GM10847 (cell line): ENCODE measurements around the gene MGMT.

Experiments used
- POLR2A ChIP-seq: IDR thresholded peaks from 2 replicates; pipeline ENCODE4 v1.6.1; 2011; ENCODE audit not compliant: insufficient read length; ENCODE audit errors: extremely low read depth

MGMT gene

DNA sequence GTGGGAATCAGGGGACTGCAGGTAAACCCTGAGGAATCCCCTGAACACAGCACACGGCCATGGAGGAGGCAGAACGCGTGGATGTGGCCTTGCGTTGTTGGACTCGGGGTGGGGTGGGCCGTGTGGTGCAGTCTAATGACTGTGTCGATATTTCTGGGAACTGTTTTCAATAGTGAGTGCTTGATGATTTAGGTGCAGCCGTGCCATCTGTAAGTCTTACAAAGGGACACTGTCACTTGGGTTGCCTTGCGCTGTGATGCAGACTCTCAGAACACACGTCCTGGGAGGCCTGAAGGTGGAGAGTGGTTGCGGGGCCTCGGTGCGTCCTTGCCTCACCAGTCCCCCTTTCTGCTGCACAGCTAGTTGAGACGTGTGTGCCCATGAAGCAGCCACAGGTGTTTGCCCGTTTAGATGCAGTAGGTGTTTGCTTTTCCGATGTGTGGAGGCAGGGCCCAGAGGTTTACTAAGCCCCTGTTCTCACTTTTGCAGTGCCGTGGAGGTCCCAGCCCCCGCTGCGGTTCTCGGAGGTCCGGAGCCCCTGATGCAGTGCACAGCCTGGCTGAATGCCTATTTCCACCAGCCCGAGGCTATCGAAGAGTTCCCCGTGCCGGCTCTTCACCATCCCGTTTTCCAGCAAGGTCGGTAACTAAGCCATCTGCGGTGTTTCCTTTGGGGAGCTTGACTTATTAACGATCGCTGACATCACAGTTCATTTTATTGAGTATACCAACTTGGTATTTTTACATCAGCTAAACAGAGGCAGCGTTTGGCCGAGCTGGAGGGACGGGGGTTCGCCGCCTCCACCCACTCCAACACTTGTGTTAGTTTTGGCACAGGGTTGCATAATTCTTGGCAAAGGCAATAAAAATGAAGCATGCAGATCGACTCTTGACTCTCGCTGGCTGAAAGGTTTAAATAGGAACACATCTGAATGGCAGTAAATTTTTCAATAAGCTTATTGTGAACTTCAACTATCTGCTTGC is 240.7 kb downstream of the MGMT start:
- TF ChIP-seq POLR2A: no peak

DNA sequence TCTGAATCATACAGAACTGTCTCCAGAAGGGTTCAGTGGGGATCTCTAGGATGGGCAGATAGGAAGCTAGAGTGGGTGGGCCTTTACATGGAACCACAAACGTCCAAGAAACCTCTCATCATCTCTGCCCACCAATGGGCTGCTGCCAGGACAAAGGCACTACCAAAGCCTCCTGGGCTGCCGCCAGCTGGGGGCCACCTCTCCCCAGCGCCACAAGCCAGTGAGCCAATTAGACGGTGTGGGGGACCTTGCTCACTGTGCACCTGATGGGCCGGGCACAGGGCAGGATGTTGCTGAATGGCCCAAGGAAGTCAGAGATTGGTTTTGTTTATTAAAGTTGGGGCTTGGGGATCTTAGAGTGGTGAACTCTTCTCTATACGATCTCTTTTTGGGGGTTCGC is 242.1 kb downstream of the MGMT start:
- no peak for TF ChIP-seq POLR2A

DNA sequence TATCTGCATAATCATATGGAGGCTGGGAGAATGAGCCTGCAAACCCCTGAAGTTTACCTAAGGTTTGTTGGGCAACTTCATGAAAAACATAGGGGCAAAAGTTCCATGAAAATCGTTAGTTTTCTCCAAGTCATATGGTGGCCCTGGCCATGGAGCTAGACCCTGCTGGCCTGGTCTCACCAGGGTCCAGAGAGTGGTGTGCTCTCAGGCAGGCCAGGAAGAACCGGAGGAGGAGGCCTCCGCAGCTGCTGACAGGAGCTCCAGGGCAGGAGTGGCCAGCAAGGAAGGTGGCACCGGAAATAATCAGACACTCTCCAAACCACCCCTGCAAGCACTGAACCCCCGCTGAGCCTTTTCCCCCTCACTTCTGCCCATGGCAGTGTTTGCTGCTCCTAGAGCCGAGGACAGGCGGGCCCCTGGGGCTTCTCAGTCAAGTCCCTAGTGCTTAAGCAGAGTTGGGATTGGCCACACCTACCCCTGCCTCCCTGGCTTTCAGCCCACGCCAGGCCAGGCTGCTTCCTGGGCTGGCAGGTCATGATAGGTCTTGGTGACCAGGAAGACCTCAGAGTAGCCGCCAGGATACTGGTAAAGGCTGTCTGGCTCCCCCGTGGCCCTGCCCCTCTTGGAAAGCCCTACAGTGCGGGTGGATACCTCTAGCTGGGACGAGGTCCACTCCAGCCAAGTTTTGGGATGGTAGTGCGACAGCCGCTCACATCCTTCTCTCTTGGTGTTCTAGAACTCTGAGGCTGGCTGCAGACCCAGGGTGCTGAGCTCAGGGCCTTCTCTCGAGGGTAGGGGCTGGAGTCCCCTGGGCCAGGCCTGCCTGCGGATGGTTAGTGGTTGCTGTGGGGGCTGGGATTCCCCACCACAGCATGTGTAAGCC is 242.8 kb downstream of the MGMT start:
- no peak for TF ChIP-seq POLR2A

DNA sequence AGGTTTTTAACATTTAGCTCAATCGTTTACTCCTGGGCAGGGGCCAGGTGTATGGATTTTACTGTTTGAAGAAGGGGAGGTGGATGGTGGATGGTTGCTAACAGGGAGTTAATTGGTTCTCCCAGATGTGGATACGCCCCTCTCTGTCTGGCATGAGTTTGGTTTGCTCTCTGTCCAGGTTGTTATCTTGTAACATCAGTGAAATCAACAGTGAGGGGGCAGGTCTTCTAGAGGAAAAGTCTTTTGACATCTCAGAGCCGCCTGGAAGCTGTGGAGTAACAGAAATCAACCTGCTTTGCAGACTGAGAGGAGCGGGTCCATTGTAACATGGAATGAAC is 243.4 kb downstream of the MGMT start:
- no peak for TF ChIP-seq POLR2A

DNA sequence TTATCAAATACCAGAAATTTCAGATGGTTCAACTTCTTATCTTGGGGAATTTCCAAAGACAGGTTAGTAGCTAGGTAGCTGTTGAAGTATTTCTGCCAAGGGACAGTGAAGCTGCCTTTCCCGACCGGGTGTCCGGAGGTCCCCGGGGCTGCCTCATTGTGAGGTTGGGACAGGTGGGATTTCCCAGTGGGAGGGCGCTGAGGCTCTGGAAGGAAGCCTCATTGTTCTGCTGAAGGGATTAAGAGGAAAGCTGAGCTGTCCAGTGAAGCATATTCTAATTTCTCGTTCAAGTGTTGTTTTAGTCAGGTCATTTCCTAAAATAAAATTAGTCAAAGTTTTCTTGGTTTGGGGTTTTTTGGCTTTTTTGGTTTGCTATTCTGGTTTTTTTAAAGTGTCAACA is 244.2 kb downstream of the MGMT start:
- no peak for TF ChIP-seq POLR2A

DNA sequence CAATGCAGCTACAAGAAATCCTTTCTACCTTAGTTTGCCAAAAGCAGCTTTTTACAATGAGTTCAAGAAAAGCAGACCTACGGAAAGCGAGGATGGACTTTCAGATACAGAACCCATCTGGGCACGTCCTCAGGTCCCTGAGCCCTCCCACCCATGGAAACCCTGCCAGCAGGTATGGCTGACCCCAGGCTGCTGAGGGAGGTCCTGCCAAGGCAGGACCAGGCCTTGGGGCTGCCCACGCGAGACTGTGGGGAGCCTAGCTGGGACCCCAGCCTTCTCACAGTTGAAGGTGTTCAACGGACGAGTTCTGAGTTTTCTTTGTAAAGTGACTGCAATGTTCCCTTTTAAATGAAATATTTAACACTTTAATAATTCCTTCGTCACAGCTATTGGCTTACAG is 245.0 kb downstream of the MGMT start:
- no peak for TF ChIP-seq POLR2A

DNA sequence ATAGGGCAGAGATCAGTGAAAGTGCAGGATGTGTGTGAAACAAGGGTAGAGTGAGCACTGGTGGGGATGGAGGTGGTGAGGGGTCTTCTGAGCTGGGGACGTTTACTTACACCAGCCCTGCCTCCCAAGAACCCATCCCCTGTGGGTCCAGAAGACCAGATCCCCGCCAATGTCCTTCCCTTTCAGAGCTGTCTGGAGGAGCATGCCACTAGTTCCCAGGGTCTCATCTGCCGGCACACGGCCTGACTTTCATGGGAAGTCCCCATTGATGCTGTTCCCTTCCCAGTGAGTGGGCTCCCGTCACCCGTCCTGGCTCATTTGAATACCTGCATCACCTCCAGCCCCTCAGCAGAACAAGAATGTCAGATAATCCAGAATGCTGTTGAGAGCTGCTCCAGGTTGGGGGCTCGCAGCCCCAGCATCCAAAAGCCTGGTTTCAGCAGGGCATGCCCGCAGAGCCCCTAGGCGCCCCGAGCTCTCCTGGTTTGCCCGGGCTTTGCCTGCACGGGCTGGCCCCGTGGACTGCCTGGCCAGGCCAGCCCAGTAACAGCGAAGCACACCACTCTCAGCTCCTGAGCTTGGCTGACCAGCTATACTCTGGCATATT is 246.7 kb downstream of the MGMT start:
- no peak for TF ChIP-seq POLR2A

DNA sequence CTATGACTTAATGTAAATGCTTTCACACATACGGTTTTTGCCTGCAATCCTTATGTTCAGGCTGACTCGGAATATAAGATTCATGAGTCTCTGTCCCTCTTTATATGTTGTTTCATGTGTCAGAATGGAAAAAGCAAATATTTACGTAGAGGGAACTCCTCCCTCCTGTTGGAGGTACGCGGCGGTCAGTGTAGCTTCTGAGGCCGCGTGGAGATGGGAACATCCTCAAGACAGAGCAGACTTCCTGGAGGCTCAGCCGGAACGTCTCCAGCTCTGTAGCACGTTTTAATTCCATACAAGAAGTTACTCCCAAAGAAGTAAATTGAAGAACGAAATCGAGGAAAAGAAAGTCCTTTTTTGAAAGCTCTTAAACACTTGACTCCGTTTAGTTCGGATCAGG is 248.8 kb downstream of the MGMT start:
- no peak for TF ChIP-seq POLR2A

DNA sequence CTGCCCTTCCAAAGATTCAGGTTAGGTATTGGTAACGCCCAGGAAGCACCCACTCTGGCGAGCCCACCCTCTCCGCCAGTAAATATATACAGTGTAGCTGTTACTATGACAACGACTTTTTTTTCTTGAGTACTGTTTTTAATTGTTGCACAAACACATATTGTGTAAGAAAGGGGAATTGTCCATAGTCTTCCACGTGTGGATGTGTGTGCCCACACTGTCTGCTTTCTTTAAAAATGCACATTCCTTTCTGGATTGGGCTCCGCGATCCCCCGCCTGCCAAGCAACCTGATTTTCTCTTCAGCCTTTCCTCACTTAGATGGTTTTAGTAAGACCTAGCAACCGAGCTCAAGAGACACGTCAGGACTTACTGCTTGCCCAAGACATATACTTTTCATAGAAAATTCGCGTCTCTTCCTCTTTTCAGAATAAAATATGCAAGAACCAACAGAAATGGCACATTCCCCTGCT is 249.2 kb downstream of the MGMT start:
- TF ChIP-seq POLR2A: no peak

DNA sequence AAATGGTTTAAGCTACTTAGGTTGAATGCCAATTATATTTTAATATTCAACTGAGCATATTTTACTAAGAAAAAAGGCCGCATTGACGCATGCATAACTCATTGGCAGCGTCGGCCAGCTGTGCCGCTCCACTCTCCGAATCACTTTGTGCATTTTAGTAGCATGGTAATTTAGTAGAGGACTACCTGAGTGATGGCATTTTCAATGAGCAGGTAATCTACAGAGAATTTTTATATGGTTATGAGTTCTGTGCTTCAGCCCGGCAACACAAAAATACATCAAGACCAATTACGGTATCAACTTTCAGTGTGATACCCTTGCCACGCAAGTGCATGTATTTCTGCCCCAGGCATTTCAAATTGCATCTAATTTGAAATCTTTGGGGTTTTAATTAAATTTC is 249.8 kb downstream of the MGMT start:
- TF ChIP-seq POLR2A: no peak

DNA sequence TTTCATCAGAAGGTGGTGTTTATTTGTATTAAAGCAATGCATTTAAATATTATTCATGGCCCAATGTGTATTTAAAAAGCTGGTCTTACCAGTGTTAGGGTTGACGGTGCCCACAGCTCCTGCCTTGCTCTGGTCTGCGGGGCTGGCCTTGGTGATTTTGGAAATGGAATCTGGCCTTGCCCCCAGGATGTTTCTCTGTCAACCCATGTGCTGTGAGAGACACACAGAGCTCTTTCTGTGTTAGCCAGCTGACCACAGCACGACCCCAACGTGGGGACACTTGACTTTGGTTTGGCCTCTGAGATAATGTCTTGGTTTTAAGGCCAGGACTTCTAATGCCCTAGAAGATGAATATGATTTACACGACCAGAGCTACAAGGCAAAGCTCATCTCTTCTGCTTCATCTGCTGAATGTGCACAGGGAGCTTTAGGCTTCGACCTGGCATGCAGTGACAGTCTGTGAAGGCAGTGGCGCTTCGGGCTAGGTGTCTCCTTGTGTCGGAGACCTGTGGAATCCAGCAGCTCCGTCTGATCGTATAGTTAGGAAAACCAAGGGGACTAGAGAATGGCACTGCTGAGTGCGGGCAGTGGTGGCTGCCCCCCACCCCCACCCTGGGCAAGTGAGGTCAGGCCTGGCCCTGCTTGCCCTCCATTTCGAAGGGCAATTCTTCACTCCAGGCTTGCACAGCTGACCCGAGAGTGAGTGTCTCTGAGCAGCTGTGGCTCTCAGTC is 250.9 kb downstream of the MGMT start:
- TF ChIP-seq POLR2A: no peak

DNA sequence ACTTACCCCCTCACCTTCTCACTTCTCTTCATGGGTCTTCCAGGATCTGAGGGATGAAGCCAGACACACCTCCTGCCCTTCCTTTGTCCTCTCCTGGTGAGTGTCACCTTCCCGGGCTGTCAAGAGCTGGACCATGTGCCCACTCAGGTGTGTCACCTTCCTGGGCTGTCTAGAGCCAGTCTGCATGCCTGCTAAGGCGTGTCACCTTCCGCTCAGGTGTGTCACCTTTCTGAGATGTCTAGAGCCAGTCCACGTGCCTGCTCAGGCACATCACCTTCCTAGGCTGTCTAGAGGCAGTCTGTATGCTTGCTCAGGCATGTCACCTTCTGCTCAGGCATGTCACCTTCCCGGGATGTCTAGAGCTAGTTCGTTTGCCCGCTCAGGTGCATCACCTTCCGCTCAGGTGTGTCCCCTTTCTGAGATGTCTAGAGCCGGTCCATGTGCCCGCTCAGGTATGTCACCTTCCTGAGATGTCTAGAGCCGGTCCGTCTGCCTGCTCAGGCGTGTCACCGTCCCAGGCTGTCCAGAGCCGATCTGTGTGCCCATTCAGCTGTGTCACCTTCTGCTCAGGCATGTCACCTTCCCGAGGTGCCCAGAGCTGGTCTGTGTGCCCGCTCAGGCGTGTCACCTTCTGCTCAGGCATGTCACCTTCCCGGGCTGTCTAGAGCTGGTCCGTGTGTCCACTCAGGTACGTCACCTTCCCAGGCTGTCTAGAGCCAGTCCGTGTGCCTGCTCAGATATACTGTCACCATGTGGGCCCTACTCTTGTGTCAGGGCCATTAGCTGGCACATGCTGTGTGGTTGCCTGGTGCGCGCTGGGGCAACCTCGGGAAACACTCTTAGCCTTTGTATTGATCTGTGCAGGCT is 251.7 kb downstream of the MGMT start:
- TF ChIP-seq POLR2A: no peak

DNA sequence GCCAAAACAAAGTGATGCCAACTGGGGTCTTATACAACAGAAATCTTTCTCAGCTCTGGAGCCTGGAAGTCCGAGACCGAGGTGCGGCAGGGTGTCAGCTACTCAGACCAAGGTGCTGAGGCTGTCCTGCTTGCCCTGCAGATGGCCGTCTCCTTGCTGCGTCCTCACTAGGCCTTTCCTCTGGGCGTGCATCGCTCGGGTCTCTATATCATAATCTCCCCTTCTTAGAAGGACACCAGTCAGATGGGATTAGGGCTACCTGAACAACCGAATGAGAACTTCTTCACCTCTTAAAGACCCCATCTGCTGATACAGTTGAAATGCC is 252.3 kb downstream of the MGMT start:
- no peak for TF ChIP-seq POLR2A
